Esophagus mucosa (tissue), 1 donor: Measurements from ENCODE around the gene NMNAT2. TPM values are rescaled to one million over a fixed set of nuclear protein-coding genes. Genes with fewer than 3 reads are reported as not detected.
A peak's percentile ranks its signal among the peaks of the same experiment; 100 is the strongest.
"Not testable (repeated sequence)": the region's sequence is repeated elsewhere in the genome, so short reads cannot be mapped to it uniquely, and the experiment has no call there.

ENCODE experiments used
- ATAC-seq: fragments of 200-7000 bp; cut with Tn5 transposase; one replicate; pipeline ENCODE4 v1.9.1; 2020
- total RNA-seq: library from RNA; stranded (reverse); gene quantifications from one replicate; pipeline ENCODE4 v1.2.4, GENCODE V29; 2023
- donor health status: DM: yes; HTN: yes; CAD: no.

Gene NMNAT2
- 0.04 TPM for total RNA-seq

GRCh38 chr1:183417772-183418491 is at the start of gene NMNAT2:
NMNAT2 (minus strand) TSS chr1:183418380; CDS start chr1:183418267, 113 bp downstream.
- no peak for ATAC-seq

GRCh38 chr1:183467687-183468086 is 49.5 kb upstream of the NMNAT2 start:
- ATAC-seq: peak; percentile 27

- no peak for ATAC-seq
These were observed 48.6 kb upstream of the NMNAT2 start for GRCh38 chr1:183466781-183467180.

- no peak for ATAC-seq
These were observed 45.4 kb upstream of the NMNAT2 start for GRCh38 chr1:183463566-183463965.

GRCh38 chr1:183461350-183461749 is 43.2 kb upstream of the NMNAT2 start:
- ATAC-seq: no peak

GRCh38 chr1:183460596-183460995 is 42.4 kb upstream of the NMNAT2 start:
- ATAC-seq: no peak

GRCh38 chr1:183457449-183457848 is 39.3 kb upstream of the NMNAT2 start:
- ATAC-seq: no peak

- ATAC-seq: no peak
These were observed 38.6 kb upstream of the NMNAT2 start for GRCh38 chr1:183456826-183457225.

- ATAC-seq: no peak
These were observed 36.2 kb upstream of the NMNAT2 start for GRCh38 chr1:183454377-183454776.

GRCh38 chr1:183450093-183450492 is 31.9 kb upstream of the NMNAT2 start:
- no peak for ATAC-seq

GRCh38 chr1:183449223-183449770 is 31.1 kb upstream of the NMNAT2 start:
- ATAC-seq: no peak

- ATAC-seq: no peak
These were observed 26.1 kb upstream of the NMNAT2 start for GRCh38 chr1:183444243-183444642.

GRCh38 chr1:183443466-183443865 is 25.3 kb upstream of the NMNAT2 start:
- ATAC-seq: no peak

GRCh38 chr1:183443011-183443410 is 24.8 kb upstream of the NMNAT2 start:
- ATAC-seq: no peak

- ATAC-seq: no peak
These were observed 19.9 kb upstream of the NMNAT2 start for GRCh38 chr1:183438060-183438459.

- ATAC-seq: no peak
These were observed 17.3 kb upstream of the NMNAT2 start for GRCh38 chr1:183435497-183435896.

- no peak for ATAC-seq
These were observed 15.5 kb upstream of the NMNAT2 start for GRCh38 chr1:183433703-183434102.

- ATAC-seq: no peak
These were observed 14.3 kb upstream of the NMNAT2 start for GRCh38 chr1:183432548-183432875.

- ATAC-seq: no peak
These were observed 13.8 kb upstream of the NMNAT2 start for GRCh38 chr1:183431840-183432547.

GRCh38 chr1:183427591-183427990 is 9.4 kb upstream of the NMNAT2 start:
- ATAC-seq: not testable (repeated sequence)

GRCh38 chr1:183424691-183425090 is 6.5 kb upstream of the NMNAT2 start:
- no peak for ATAC-seq

- no peak for ATAC-seq
These were observed 5.4 kb upstream of the NMNAT2 start for GRCh38 chr1:183423541-183423940.

- no peak for ATAC-seq
These were observed 1.2 kb upstream of the NMNAT2 start for GRCh38 chr1:183419399-183419798.

GRCh38 chr1:183418696-183419095 is 516 bp upstream of the NMNAT2 start:
- no peak for ATAC-seq
